GM18517 (cell line): ENCODE data around the gene RLBP1.

Experiments
- ATAC-seq: cut with Tn5 transposase; IDR thresholded peaks from one replicate; pipeline ENCODE4 v1.9.1; 2021; ENCODE audit warnings: mild to moderate bottlenecking, moderate library complexity; ENCODE audit not compliant: unreplicated experiment

The RLBP1 gene

GRCh38 chr15:89179966-89180875 is 41.2 kb downstream of the RLBP1 start:
- ATAC-seq = no peak

DNA sequence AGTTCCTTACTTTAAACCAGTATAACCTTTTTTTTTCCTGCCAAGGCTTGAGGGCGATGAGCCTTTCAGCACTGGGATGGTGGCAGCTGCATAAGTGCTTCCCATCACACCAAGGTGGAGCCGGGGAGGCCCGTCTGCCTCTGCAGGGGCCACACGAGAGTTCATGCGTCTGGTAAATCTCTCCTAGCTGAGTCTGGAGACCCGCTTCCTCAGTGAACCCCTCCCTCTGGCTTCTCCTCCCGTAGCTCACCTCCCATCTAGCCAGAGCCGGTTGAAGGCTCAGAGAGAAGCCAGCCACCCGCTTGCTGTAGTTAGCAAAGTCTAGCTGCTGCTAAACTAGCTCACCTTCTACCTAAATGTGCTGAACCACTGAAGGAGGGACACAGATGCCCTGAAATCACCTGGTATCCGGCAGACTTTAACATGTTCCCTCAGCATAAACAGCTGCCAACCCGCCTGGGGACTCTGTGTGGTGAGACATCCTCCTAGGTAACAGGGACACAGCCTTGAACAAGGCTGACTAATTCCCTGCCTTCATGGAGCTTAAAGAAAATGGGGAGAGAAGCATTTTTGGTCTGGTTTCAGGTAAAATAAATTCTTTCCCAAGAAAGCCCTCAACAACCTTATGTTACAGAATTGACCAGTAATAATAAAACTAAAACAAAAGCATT is 42.9 kb downstream of the RLBP1 start:
- no peak for ATAC-seq

- no peak for ATAC-seq
These were observed 43.6 kb downstream of the RLBP1 start for GRCh38 chr15:89177633-89178306.

DNA sequence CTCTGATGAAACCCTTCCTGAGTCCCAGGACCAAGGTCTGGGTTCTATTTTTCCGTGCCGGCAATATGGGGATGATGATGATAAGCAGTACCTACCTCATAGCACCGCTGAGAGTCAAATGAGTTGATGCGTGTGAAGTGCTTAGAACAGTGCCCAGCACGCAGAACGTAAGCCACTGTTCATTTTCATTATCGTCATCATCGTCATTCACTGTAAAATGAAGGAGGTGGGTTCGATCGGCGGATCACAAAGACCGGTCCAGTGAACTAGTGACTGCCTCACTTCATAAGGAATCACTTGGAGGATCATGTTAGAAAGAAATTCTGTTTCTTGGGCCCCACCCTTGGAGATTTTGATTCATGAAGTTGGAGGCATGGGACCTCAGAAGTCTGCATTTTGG is 44.3 kb downstream of the RLBP1 start:
- no peak for ATAC-seq

DNA sequence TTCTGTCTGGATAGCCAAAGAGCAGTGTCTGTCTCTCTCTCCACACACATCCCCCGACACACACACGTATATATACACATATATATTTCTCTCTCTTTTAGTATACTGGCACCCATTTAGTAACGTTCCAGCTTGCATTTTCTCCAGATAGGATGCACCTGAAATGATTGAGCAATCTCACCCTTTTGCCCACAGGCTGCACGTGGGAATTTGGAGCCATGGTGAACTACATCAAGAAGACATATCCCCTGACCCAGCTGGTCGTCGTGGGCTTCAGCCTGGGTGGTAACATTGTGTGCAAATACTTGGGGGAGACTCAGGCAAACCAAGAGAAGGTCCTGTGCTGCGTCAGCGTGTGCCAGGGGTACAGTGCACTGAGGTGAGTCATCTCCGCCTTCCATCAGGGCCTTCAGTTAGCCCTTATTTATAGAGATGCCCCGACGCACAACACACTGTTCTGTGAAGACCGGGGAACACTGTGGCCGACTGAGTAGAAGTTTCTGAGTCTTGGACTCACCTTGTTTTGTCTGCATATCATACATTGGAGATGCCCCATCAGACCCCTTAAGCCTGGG is 45.7 kb downstream of the RLBP1 start:
- no peak for ATAC-seq

DNA sequence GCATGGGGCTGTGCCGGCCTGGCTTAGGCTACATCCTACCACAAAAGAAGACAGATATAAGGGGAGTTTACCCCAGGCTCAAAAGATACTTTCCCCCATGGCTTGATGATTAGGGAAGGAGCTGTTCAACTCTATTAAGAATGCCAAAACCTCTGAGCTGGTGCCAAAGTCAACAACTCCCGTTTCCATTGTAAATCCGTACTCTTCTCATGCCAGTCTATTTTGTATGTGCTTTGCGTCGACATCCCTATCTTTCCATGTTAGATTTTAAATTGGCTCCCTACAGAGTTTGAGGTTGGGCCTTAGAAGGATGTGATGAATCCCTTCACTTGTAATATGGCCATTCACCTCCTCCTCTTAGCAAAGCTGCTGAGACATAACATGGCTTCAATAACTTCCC is 46.9 kb downstream of the RLBP1 start:
- no peak for ATAC-seq

- ATAC-seq = no peak
These were observed 48.5 kb downstream of the RLBP1 start for GRCh38 chr15:89172921-89173320.

DNA sequence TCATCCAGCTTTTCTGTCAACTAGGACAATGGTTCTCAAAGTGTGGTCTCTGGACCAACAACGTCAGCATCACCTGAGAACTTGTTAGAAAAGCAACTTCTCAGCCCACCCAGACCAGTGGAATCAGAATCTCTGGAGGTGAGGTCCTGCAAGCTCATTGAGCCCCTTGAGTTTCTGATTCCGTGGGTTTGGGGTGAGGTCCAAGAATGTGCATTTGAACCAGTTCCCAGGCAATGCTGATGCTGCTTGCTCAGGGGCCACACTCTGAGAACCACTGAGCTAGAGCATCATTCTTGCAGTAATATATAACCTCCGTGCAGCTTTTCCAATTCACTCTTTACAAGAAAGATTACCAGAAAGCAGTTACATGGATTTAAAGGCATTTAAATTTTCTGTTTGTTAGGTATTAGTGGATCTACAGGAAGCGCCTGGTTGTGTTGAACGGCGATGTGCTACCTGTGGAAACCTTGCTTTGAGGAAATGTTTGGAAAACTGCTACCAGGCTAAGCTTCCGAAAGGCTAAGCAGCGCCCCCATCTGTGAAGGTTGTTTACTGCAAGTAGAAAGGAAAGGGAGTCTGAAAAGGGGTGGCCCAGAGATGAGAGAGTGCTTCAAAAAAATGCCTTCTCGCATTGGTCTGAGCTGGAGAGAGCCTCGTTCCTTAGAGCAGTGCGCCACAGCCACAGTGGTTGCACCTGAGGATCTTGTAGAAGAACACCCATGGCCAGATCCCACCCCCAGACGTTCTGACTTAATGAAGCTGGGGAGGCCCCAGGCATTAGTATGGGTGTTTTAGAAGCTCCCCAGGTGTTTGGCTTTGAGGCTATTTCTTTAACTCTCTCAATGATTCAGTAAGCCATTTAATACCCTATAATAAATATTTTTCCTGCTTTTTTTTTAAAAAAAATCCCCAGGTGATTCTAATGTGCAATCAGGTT is 50.0 kb downstream of the RLBP1 start:
- no peak for ATAC-seq

GRCh38 chr15:89170364-89170763 is 51.0 kb downstream of the RLBP1 start:
- no peak for ATAC-seq

GRCh38 chr15:89168316-89168833 is 53.0 kb downstream of the RLBP1 start:
- ATAC-seq = no peak

GRCh38 chr15:89167267-89168176 is 53.9 kb downstream of the RLBP1 start:
- peak; percentile 75 for ATAC-seq

DNA sequence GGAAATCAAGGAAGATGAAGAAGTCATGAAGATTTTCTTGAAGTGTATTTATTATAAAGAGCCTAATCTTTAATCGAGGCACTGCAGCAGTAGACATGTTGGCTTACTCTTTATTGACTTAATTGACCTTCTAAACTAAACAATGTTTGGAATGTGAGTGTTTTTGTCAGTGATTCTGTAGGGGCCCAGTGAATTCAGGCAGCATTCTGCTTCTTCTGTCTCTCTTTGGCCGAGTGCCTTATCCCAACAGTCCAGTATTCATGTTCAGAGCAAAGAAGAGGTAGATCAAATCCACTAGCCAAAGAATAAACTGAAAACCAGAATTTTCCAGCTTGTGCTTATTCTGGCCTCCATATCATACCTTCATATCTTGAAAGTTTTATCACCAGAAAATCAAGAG is 55.7 kb downstream of the RLBP1 start:
- ATAC-seq = no peak

GRCh38 chr15:89164712-89165211 is 56.6 kb downstream of the RLBP1 start:
- no peak for ATAC-seq

DNA sequence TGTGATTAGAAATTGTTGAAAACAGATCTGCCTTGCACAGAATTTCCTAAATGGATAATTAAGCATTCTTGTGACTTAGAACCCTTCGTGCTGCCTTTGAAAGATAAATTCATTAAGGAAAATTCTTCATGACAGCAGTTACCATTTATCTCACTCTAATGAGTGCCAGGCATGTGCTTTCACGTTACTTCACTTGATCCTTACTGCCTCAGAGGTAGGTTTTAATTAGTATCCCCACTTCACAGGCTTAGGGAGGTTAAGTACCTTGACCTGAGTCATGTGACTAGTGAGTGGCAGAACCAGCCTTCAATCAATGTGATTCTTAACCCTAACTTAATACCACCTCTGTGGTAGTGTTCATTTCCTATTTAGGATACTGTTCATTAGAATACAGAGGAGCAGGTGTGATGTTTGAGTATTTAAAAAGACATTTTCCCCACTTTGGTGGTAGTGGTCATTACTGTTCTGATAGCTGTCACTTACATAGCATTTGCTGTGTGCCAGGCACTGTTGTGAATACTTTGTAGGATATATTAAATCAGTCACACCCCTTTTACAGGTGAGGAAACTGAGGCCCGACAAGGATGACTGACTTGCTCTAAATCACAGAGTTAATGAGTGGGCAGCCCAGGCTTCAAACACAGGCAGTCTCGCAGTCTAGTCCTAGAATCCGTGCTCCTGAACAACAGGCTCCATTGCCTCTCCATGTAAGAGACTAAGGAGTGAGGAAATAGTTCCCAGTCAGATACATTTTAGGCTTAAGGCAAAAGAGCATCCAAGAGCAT is 57.9 kb downstream of the RLBP1 start:
- ATAC-seq = no peak

DNA sequence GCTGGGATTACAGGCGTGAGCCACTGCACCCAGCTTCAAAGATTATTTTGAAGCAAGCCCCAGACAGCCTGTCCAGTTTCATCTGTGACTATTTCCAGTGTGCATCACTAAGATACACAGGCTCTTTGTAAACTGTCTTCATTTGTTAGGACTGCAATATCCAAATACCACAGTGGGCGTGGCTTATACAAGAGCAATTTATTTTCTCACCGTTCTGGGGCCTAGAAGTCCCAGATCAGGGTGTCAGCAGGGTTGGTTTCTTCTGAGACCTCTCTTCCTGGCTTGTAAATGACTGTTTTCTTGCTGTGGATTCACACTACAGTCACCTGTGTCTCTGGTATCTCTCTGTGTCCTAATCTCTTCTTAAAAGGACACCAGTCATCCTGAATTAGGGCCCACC is 59.7 kb downstream of the RLBP1 start:
- no peak for ATAC-seq
